Activated CD4-positive, alpha-beta T cell treated with anti-CD3 and anti-CD28 coated beads, Interleukin-2, amount 10 ng/mL, durations not matched to agents 24 days and 14 days (primary cell): ENCODE data around the gene FGF14. TPM values are rescaled to one million over a fixed set of nuclear protein-coding genes. Genes with fewer than 3 reads are reported as not detected.
"Not testable (repeated sequence)": the region's sequence is repeated elsewhere in the genome, so short reads cannot be mapped to it uniquely, and the experiment has no call there.

Experiments used
- DNase-seq: peaks from one replicate; pipeline ENCODE4 v3.0.0; 2022
- H3K27ac Mint-ChIP-seq: one replicate; pipeline ENCODE4 v1.8.0; 2022; ENCODE audit warnings: mild to moderate bottlenecking, mixed read lengths
- H3K27me3 Mint-ChIP-seq: one replicate; pipeline ENCODE4 v1.8.0; 2022; ENCODE audit warnings: mixed read lengths
- H3K36me3 Mint-ChIP-seq: one replicate; pipeline ENCODE4 v1.8.0; 2022; ENCODE audit warnings: low read depth, mild to moderate bottlenecking, mixed read lengths
- H3K4me1 Mint-ChIP-seq: one replicate; pipeline ENCODE4 v1.8.0; 2021; ENCODE audit warnings: mixed read lengths
- H3K4me3 Mint-ChIP-seq: one replicate; pipeline ENCODE4 v1.8.0; 2022; ENCODE audit warnings: mild to moderate bottlenecking, moderate library complexity, mixed read lengths
- H3K9me3 Mint-ChIP-seq: one replicate; pipeline ENCODE4 v1.8.0; 2021; ENCODE audit warnings: mixed read lengths
- intact Hi-C: fragments of 100-400 bp; cut with micrococcal nuclease; formaldehyde crosslinking; loops from one replicate; pipeline ENCODE4 v1.15.1; 2023
- total RNA-seq: library from RNA; stranded (reverse); gene quantifications from 2 replicates; pipeline ENCODE4 v1.2.3, GENCODE V29; 2022

FGF14 gene
- total RNA-seq, 1 donor from 2014 or later: not detected

DNA sequence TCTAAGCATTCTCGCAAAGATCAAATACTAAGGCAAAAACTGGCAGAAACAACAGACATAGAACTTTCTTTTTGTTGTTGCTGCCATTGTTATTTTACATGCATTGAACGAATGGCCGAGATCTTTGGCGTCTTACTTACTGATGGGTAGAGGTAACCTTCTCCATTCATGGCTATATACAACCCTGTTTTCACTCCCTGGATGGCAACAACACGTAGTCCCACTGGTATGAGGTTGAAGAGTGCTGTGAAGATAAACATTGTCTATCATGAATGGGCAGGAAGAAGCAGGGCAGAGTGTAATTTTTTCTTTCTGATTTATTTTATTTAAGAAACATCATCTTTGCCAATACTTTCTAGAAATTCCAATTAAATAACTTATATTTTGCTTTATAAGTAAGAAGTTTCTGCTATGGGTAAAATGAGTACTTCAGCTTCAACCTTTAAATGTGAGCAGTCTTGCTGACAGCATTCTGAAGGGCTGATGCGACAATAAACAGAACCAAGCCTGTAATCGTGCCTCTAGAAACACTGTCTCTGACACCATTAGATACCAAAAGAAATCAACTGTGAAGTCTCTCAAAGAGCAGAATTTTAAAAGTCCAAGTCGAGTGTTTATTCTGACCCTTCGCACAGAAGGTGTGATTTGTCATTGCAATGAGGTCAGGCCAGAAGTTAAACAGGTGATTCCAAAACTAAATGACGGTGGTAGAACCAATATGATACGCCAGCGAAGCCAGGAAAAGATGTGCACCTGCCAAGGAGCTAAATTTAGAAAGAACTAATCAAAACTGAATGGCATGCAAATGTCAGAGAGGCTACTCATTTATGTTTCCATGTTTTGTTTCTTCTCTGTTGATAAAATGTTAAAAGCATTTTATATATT, 533.0 kb downstream of the FGF14 start:
- intact Hi-C loops: no loop called here
- Mint-ChIP-seq H3K27me3 (no peaks in the 10 kb centered on the region), H3K36me3 (no peaks in the 10 kb centered on the region), H3K4me1 (no peaks in the 10 kb centered on the region), H3K4me3 (no peak overlapping the region), H3K27ac (no peak overlapping the region), H3K9me3 (no peaks in the 10 kb centered on the region)
- DNase-seq: no peak

DNA sequence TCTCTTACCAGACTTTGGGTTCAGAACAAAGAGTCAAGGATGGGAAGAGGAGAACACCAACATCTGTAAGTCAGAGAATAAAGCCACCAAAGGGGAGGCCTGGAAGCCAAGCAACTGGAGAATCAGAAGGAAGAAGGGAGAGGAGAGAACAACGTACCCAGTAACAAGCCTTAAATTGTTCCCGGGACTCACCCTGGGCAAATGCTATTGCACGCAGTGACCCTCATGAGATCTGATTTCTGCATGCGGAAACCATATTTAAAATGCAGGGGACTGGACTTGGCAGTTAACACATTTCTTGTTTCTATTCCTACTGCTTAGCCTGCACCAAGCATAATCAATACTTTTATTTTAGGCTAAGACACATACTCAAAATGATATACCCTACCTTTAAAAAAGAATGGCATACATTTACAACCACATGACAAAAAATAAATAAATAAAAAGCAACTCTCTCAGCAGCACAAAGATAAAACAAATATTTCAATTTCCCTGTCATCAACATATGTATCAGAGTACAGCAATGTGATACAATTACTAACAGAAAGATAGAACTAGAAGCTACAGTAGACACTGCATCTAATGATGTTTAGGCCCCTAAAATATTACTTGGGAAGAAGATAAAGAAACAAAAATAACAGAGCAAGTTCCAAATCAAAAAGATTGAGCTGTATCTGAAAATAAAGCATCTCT, 534.8 kb downstream of the FGF14 start:
- no peak for DNase-seq
- Mint-ChIP-seq H3K4me1 (no peaks in the 10 kb centered on the region), H3K27me3 (no peaks in the 10 kb centered on the region), H3K27ac (no peak overlapping the region), H3K4me3 (no peak overlapping the region), H3K36me3 (no peaks in the 10 kb centered on the region), H3K9me3 (no peaks in the 10 kb centered on the region)
- intact Hi-C loops: no loop called here

DNA sequence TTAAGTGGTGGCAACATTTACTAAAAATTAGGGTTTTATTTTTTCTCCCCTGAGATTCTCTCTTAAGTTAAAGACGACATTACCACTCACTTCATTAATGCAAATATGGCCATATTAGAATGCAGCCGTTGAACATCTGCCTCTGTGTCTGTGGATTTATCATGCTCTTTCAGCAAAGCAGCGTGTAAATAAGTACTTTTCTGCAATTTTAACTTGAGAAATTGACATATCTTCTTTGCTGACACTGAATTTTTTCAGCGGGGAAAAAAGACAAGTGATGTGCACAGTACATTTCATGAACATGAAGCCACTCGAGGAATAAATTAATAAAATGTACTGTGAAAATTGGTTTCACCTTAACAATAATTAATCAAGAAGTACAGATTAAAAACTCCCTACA, 543.0 kb downstream of the FGF14 start:
- no peak for DNase-seq
- Mint-ChIP-seq H3K27ac (no peak overlapping the region), H3K4me1 (no peaks in the 10 kb centered on the region), H3K27me3 (no peaks in the 10 kb centered on the region), H3K9me3 (no peaks in the 10 kb centered on the region), H3K36me3 (no peaks in the 10 kb centered on the region), H3K4me3 (no peak overlapping the region)
- intact Hi-C loops: no loop called here

DNA sequence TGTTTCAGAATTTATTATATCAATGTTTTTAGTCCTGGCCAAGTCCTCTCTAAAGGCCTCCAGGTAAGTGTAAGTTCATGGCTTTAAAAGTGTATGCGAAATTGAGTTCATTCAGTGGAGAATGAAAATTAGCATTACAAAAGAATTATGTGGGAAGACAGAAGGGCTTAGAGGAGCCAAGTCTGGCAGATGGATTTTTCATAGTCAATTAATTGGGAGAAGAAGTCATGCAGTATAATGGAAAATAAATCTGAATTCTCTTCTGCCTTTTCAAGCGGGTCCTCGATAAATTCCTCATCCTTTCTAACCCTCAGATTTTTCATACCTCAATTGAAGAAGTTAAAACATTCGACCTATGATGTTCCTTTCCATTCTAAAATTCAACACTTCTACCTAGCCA, 555.1 kb downstream of the FGF14 start:
- no peaks in the 10 kb centered on the region for H3K9me3 Mint-ChIP-seq

DNA sequence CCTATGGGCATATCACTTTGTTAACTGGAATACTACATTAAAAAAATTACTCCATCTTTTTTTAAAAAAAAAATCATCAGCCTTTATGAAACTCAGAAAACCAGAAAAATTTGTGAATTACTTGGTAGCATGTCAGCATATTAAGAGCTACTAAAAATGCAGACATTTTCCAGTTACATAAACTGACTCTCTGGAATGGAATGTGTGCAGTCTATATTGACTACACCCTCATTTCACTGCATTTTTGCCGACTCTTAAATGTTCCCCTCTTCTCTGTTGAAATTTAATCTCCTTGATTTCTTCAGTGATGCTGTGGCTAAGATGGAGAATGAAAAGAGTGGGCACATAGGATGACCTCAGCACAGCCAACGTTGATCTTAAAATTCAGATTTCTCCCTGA, 555.6 kb downstream of the FGF14 start:
- DNase-seq: no peak
- no peak overlapping the region for H3K4me3 Mint-ChIP-seq
- H3K36me3 Mint-ChIP-seq: no peaks in the 10 kb centered on the region
- H3K9me3 Mint-ChIP-seq: no peaks in the 10 kb centered on the region
- intact Hi-C loops: no loop called here
- H3K27ac Mint-ChIP-seq: no peak overlapping the region
- no peaks in the 10 kb centered on the region for H3K4me1 Mint-ChIP-seq
- no peaks in the 10 kb centered on the region for H3K27me3 Mint-ChIP-seq

More for the DNA sequence above, 555.1 kb downstream of the FGF14 start:
- no peaks in the 10 kb centered on the region for H3K4me1 Mint-ChIP-seq
- DNase-seq: no peak
- no peaks in the 10 kb centered on the region for H3K27me3 Mint-ChIP-seq
- no peak overlapping the region for H3K4me3 Mint-ChIP-seq
- H3K36me3 Mint-ChIP-seq: no peaks in the 10 kb centered on the region
- no peak overlapping the region for H3K27ac Mint-ChIP-seq
- intact Hi-C loops: no loop called here

DNA sequence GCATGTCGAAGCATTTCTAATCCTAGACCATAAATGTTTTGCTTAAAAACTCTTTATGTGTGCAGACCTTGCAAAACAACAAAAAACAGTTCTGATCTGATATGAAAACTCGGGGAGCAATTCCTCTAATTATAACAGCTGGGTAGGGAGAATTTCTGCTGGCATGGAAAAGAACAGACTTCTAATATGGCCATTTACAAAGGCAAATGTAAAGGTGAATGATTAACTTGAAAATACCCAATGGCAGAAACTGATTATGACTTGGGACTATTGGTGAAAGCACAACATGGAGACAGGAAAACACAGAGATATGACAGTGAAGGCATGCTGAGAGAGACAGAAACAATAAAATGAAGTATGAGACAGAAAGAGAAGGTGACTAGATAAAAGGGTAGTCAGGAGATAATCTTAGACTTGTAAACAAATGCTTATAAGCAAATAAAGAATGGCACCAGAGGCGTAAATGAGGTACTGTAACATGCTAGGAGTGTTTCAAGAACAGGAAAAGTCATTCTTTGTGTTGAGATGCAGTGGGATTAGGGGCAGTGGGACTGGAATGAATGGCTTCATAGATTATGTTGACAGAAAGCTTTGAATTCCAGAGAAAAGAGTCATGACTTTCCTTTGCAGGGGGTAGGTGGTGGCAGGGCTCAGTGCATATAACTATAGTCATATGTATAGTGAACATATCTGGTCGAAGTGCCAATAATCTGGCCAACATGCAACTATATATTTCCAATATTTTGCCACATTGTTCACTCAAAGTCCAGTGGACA, 556.4 kb downstream of the FGF14 start:
- Mint-ChIP-seq H3K27ac (no peak overlapping the region), H3K4me1 (no peaks in the 10 kb centered on the region), H3K27me3 (no peaks in the 10 kb centered on the region), H3K36me3 (no peaks in the 10 kb centered on the region), H3K4me3 (no peak overlapping the region), H3K9me3 (no peaks in the 10 kb centered on the region)
- intact Hi-C loops: no loop called here
- DNase-seq: no peak

DNA sequence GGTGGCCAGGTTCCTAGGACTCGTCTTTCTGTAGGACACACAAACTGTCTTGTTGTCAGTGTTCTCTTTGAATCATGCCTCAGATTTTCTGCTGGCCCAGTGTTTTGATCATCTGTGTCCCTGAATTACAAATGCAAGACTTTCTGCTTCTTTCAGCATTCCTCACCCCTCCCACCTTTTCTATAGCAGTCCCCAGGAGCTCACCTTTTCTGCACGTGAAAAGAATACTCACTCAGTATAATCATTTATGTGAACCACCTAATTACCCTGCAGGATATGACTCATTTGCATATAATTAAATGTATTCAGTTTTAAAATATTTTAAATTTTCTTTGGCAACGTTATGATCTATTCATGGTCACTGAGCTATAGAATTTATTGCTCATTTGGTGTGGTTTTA, 560.1 kb downstream of the FGF14 start:
- Mint-ChIP-seq H3K27ac (no peak overlapping the region), H3K27me3 (no peaks in the 10 kb centered on the region), H3K4me3 (no peak overlapping the region), H3K4me1 (no peaks in the 10 kb centered on the region), H3K9me3 (no peaks in the 10 kb centered on the region), H3K36me3 (no peaks in the 10 kb centered on the region)
- intact Hi-C loops: no loop called here
- DNase-seq: no peak

DNA sequence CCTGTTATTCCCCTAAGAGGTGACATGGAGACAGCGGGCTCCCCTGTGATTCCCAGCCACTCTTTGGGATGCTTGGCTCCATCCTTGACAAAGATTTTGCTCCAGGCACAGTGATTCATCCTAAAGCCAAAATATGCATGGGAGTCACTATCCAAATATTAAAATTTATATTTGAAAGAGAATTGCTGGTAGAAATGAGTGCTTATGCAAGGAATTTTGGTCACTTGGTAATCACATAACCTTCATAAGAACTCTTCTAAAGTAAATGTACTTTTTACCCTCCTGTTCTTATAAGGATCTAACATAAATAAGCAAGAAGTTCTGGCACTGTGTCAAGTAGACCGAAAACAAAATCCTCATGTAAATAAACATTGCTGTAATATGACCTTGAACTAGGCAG, 563.5 kb downstream of the FGF14 start:
- no peaks in the 10 kb centered on the region for H3K4me1 Mint-ChIP-seq
- H3K4me3 Mint-ChIP-seq: no peak overlapping the region
- H3K27me3 Mint-ChIP-seq: no peaks in the 10 kb centered on the region
- intact Hi-C loops: no loop called here
- no peaks in the 10 kb centered on the region for H3K36me3 Mint-ChIP-seq
- no peak for DNase-seq
- H3K9me3 Mint-ChIP-seq: no peaks in the 10 kb centered on the region
- H3K27ac Mint-ChIP-seq: no peak overlapping the region

DNA sequence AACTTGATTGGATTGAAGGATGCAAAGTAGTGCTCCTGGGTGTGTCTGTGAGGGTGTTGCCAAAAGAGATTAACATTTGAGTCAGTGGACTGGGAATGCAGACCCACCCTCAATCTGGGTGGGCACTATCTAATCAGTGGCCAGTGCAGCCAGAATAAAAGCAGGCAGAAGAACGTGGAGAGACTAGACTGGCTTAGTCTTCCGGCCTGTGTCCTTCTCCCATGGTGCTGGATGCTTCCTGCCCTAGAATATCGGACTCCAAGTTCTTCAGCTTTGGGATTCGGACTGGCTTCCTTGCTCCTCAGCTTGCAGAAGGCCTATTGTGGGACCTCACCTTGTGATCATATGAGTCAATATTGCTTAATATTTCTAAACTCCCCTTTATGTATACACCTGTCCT, 564.1 kb downstream of the FGF14 start:
- H3K9me3 Mint-ChIP-seq, DNase-seq, H3K4me1 Mint-ChIP-seq, H3K36me3 Mint-ChIP-seq, H3K27me3 Mint-ChIP-seq, intact Hi-C loops, H3K4me3 Mint-ChIP-seq, H3K27ac Mint-ChIP-seq: not testable (repeated sequence)

DNA sequence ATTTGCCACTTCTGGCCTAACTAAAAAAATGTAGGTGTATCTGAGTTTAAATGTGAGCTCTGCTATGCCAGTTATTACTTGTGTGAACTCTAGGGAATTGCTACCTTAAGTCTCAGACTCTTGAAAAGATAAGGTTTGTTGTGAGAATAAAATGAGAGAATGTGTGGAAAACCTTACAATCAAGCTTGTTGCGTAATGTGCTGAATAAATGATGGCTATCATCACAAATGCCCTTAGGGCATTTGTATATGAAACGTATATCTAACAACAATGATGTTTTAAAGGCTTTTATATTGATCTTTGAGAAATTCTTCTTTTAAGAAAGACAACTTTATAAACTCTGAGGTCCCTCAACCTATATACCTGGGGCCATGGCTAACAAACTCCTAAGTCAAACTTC, 564.6 kb downstream of the FGF14 start:
- Mint-ChIP-seq H3K36me3 (no peaks in the 10 kb centered on the region), H3K4me1 (no peaks in the 10 kb centered on the region), H3K9me3 (no peaks in the 10 kb centered on the region), H3K27ac (no peak overlapping the region), H3K27me3 (no peaks in the 10 kb centered on the region), H3K4me3 (no peak overlapping the region)
- DNase-seq: no peak
- intact Hi-C loops: no loop called here

DNA sequence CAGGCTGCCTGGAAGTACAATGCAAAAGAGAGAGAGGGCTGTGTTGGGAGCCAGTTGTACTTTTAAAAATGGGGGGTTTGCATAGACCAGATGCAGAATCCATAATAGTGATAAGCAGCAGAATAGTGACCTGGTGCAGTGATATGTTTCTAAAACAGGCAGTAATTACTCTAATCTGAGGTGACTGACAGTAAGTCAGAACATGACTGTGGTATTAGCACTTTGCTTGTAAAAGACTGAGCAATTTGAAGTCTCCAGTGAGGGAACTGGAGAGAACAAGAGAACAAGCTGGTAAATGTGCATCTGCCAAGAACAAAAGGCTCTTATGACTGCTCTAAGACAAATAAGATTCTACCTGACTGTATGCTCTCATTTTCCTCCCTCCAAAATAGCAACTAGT, 565.9 kb downstream of the FGF14 start:
- intact Hi-C loops: no loop called here
- Mint-ChIP-seq H3K36me3 (no peaks in the 10 kb centered on the region), H3K27me3 (no peaks in the 10 kb centered on the region), H3K4me3 (no peak overlapping the region), H3K4me1 (no peaks in the 10 kb centered on the region), H3K27ac (no peak overlapping the region), H3K9me3 (no peaks in the 10 kb centered on the region)
- DNase-seq: no peak

DNA sequence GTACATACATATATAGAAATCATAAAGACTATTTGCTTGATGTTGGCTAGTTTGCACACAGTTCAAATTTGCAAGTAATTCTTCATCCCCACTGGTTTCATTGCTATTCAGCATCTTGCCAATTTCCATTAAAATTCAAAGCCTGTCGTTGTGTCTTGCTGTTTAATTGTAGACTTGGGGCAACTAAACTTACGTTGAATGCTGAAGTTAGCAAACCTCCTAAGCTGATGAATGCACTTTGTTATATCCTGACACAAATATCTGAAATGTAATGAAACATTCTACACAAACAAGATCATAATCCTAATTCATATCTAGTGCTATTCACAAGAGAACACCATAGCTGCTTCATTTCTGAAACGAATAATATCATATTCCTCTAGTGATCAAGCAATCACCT, 568.2 kb downstream of the FGF14 start:
- Mint-ChIP-seq H3K27ac (no peak overlapping the region), H3K36me3 (no peaks in the 10 kb centered on the region), H3K4me3 (no peak overlapping the region), H3K27me3 (no peaks in the 10 kb centered on the region), H3K9me3 (no peaks in the 10 kb centered on the region), H3K4me1 (no peaks in the 10 kb centered on the region)
- intact Hi-C loops: no loop called here
- DNase-seq: no peak

DNA sequence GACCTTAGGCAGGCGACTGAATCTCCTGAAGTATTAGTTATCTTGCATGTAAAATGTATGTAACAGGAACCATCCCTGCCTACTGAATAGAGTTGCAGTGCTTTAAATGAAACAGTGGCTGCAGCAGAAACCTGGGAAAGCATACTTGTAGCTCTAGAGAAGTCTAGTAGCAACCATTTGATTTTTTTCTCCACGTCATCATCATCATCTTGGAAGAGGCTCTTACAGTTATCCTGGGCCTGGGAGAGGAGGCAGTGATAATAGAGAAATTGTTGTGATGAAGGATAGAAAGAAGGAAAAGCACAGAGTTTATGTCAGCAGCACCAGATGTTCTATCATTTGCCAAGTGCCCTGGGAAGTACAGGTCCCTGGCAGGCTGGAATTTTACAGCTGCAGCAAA, 571.8 kb downstream of the FGF14 start:
- intact Hi-C loops: no loop called here
- no peak overlapping the region for H3K4me3 Mint-ChIP-seq
- H3K27me3 Mint-ChIP-seq: no peaks in the 10 kb centered on the region
- H3K36me3 Mint-ChIP-seq: no peaks in the 10 kb centered on the region
- H3K9me3 Mint-ChIP-seq: no peaks in the 10 kb centered on the region
- DNase-seq: no peak
- no peak overlapping the region for H3K27ac Mint-ChIP-seq
- no peaks in the 10 kb centered on the region for H3K4me1 Mint-ChIP-seq

DNA sequence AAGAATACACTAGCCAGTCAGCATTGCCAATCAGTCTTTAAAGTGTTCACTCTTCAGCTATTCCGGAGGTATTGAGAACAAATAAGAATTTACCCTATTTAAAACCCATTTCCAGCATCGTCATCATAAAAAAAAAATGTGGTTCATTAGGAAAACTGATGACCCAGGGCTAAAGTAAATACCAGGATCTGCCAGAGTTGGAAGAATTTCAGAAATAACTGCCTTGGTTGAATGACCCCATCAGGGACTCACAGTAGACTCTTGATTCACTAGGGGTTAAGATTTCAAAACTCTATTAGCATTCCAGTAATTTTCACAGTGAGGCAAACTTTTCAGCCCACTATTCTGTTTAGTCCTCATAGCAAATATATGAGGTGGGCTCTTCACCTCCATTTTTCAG, 572.4 kb downstream of the FGF14 start:
- Mint-ChIP-seq H3K27me3 (no peaks in the 10 kb centered on the region), H3K9me3 (no peaks in the 10 kb centered on the region), H3K27ac (no peak overlapping the region), H3K4me1 (no peaks in the 10 kb centered on the region), H3K4me3 (no peak overlapping the region), H3K36me3 (no peaks in the 10 kb centered on the region)
- intact Hi-C loops: no loop called here
- DNase-seq: no peak
